Stimulated activated CD8-positive, alpha-beta memory T cell treated with anti-CD3 and anti-CD28 coated beads, Interleukin-12 subunit alpha, Interleukin-12 subunit beta, amount 100 ng/mL, for 4 hours (primary cell): ENCODE measurements around the gene OSBPL6.
"Not testable (repeated sequence)": the region's sequence is repeated elsewhere in the genome, so short reads cannot be mapped to it uniquely, and the experiment has no call there.

Experiments used
- DNase-seq: peaks from one replicate; pipeline ENCODE4 v3.0.0-alpha.2; 2020; ENCODE audit warnings: low read depth

The OSBPL6 gene

GRCh38 chr2:178403671-178404306 is 209.5 kb downstream of the OSBPL6 start:
- DNase-seq: no peak

DNA sequence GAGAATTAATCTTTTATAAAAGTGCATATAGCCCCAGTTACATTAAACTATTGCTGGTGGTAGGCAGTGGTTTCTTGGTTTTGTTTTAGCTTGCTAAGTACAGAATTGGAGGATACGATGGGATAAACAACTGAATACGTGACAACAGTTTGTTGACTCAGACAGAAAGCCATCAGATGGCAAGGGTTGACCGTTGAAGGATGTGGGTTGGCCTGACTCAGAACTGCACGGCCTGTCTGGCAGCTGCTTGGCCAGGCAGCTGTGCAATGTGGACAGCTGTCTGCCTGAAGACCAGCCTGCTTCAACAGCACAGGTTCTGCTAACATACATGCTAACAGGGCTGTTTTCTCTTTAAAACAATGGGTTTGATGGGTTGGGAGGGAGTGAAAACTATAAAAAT is 210.1 kb downstream of the OSBPL6 start:
- DNase-seq: no peak

DNA sequence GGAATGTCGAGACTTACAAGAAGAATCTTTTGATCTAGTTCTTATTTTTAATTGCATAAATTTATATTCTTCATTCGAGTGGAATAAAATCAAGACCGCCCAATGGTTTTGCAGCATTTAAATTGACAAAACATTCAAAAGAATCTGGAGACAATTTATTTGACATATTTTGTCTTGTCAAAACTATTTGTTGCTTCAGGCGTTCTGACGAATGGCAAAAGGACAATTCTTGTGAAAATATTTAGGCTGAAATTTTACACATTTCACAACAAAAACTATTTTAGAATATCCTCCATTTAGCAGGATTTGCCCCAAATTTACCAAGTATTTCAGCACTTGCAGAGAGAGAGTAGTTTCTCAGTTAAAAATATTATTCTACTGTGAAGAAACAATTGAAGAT is 214.9 kb downstream of the OSBPL6 start:
- DNase-seq: no peak

DNA sequence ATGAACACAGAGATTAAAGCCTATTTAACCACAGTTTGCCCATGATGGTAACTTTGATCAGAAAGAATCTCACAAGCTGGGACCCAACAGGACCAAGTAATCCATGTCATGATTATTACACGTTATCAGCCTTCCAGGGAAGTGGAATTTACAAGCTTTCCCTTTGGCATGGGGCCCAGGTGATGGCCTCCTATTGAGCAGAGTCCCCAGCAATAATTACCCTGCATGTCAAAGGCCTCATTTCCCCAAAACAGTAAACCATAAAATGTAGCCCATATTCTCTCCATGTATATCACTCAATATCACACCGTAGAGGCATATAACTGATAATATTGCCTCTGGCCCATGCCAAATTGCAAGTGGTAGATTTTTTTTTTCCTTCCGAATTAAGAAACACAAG is 217.7 kb downstream of the OSBPL6 start:
- no peak for DNase-seq

GRCh38 chr2:178412453-178412852 is 218.1 kb downstream of the OSBPL6 start:
- not testable (repeated sequence) for DNase-seq

GRCh38 chr2:178413472-178414265 is 219.4 kb downstream of the OSBPL6 start:
- DNase-seq: peak; percentile 67

DNA sequence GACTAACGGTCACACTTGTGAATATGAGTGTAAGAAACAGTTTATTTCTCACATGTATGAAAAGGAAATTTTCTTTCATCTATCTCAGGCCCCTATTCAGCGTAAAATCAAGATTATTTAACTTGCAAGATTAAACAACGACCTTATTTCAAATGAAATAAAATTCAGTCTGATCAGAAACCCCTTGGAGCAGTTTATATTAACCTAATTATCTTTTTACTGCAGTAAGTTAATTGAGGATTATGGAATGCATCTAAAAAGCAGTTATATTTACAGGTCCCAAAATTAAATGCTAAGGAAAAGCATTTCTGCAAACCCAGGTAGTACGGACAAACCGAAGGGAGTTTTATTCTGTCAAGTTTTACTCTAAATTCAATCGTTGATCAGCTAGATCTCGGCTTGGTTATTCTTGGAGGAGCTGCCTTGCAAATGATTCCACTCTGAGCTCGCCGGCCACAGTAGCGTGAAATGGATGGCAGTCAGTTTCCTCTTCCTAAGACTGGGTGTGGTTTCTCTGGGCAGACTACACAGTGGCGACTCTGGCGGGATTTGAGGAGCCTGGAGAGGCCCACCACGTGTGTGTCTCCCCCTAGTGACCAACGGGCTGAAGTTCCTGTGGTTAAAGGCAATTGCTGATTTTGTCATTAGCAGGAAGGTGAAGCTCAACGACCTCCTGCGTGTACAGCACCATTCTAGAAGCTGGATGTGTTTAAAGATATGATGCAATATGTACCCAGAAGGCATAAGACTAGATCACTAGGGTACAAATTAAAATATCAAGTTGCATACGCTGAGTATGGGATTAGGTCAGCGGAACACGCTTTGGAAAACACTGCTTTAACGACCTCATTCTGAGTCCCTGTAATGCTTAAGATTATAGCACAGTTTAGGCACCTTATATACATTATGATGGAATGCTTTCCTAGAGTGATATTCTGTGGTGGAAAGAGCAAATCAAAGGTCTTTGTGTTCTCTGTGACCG is 220.2 kb downstream of the OSBPL6 start:
- DNase-seq: peak; percentile 49

- DNase-seq: no peak
Measured at GRCh38 chr2:178415979-178416378, 221.7 kb downstream of the OSBPL6 start.

- DNase-seq: no peak
Measured at GRCh38 chr2:178417916-178418315, 223.6 kb downstream of the OSBPL6 start.

DNA sequence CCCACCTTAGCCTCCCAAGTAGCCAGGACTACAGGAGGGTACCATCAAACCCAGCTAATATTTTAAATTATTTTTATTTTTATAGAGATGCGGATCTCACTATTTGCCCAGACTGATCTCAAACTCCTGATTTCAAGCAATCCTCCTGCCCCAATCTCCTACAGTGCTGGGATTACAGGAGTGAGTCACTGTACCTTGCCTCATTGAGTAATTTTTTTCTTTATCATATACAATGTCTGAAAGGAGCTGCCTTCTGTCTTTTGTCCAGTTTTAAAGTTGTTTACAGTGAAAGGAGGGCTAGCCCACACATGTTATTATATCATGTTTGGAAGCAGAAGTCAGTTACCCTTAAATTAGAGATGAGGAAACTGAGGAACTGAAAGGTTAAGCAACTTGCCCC is 224.1 kb downstream of the OSBPL6 start:
- no peak for DNase-seq

GRCh38 chr2:178419123-178419522 is 224.8 kb downstream of the OSBPL6 start:
- DNase-seq: no peak

DNA sequence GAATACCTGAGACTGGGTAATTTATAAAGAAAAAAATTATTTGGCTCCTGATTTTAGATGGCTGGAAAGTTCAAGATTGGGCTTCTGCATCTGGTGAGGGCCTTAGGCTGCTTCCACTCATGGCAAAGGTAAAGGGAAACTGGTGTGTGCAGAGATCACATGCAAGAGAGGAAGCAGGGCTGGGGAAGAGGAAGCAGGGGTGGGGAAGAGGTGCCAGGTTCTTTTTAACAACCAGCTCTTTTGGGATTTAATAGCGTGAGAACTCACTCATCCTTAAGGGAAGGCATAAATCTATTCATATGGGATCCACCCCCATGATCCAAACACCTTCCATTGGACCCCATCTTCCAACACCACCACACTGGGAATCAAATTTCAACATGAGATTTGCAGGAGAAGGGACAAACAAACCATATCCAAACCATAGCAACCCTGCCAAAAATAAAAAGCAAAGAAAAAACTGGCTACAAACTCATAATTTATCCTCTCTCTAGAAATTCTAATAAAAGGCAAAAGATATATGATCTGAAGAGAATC is 226.2 kb downstream of the OSBPL6 start:
- DNase-seq: no peak

- no peak for DNase-seq
Measured at GRCh38 chr2:178422097-178422496, 227.8 kb downstream of the OSBPL6 start.

GRCh38 chr2:178423746-178424145 is 229.4 kb downstream of the OSBPL6 start:
- not testable (repeated sequence) for DNase-seq

DNA sequence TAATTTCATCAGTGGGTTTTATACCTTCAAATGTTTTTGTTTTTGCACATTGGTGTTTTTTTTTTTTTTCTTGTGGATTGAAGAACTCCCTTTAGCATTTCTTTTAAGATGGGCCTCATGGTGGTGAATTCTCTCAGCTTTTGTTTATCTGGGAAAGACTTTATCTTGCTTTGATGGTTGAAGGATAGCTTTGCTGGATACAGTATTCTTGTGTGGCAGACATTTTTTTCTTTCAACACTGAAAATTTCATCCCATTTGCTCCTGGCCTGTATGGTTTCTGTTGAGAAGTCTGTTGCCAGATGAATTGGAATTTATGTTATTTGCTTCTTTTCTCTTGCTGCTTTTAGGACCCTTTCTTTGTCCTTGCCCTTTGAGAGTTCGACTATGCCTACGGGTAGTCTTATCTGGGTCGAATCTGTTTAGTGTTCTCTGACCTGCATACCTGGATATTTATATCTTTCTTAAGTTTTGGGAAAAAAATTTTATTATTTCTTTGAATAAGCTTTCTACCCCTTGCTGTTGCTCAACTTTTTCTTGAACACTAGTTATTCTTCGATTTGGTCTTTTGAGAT is 231.0 kb downstream of the OSBPL6 start:
- DNase-seq: no peak

DNA sequence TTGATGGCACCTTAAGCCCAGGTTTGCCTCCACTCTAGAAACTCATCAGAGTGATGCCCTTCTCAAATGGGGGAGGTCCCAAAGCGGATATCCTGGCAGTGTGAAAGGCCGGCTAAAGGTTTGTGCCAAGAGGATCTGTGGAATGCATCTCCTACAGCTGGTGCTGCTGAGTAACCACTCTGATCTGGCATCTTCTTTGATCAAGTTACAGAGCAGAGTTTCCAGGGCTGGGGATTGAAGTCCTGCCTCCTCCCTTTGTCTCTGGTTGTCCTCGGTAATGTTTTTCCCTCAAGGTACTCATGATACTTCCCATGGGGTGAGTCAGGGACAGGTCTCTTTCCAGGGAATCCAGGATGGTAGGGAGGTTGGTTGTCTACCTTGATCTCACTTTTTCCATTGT is 232.1 kb downstream of the OSBPL6 start:
- no peak for DNase-seq

DNA sequence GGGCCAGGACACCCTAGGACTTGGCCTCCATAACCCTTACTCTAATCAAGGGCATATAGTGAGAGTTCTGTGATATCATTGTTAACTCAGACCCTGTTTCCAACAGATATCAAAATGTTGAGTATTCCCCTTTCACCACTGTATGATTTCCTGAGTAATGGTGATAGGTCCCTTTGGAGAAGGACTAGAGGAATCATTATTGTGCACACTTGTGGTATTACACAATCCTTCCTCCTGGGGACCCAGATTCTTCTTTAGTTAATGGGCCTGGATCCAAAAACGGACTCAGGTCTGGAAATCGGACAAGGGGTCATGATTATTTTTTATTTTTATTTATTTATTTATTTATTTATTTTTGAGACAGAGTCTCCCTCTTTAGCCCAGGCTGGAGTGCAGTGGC is 233.1 kb downstream of the OSBPL6 start:
- DNase-seq: no peak

DNA sequence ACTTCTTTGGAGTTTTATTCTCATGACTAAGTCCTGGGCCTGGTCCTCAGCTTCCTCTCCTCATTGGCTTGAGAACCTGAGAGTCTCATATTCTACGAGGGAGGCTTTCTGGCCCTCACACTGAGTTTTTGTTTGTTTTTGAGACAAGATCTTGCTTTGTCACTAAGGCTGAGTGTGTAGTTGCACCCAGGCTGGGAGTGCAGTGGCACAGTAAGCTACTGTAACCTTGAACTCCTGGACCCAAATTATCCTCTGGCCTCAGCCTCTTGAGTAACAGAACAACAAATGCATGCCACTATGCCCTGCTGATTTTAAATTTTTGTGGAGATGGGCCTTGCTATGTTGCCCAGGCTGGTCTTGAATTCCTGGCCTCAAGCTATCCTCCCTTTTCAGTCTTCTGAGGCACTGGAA is 234.1 kb downstream of the OSBPL6 start:
- no peak for DNase-seq

- no peak for DNase-seq
Measured at GRCh38 chr2:178429336-178429735, 235.0 kb downstream of the OSBPL6 start.

GRCh38 chr2:178436662-178437061 is 242.3 kb downstream of the OSBPL6 start:
- no peak for DNase-seq

DNA sequence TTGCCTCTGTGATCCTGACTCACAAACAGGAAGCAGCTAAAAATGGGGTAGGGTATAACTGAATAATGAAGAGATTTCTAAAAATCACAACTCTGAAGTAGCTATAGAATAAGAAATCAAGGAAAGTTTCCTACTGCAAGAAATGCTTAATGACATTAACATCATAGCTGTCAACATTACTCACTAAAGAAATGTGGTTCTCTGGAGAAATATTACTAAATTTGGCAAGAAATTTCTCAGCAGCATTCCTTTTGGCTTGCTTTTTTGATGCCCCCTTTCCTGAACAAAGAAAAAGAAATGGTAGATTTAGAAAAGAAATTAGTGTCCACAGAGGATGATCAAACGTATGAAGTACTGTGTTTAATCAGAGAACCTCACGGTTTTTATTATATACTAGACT is 247.1 kb downstream of the OSBPL6 start:
- no peak for DNase-seq
